ENCODE data around the gene CHRNA4.

CHRNA4 gene

DNA sequence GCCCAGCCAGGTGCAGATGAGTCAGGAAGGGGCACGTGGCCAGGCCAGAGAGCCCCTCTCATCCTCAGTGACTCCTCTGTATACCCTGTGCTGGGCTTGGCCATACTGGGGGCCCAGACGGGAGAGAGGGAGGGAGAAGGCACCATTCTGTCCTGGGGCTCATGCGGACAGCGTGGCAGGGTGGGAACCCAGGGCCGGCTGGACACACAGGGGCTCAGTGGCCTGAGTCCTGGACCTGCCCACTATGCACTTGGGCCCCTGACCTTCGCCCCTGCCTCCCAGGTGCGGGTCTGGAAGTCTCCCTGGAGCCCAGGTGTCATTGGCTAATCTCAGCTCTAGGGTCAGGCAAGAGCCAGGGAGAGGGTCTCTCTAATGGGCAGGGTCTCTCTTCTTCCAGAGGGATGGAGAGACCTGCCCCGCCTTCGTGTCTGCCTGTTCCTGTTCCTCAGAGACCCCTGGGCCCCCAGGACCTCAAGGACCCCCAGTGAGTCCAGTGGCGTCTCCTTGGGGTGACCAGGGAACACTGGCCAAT is 40.5 kb downstream of the CHRNA4 start:
- no peak for DNase-seq (ENCODE audit: low read depth, low spot score)

- DNase-seq (ENCODE audit: low read depth, low spot score), result no peak
These were observed 41.1 kb downstream of the CHRNA4 start for GRCh38 chr20:63320041-63320511.

DNA sequence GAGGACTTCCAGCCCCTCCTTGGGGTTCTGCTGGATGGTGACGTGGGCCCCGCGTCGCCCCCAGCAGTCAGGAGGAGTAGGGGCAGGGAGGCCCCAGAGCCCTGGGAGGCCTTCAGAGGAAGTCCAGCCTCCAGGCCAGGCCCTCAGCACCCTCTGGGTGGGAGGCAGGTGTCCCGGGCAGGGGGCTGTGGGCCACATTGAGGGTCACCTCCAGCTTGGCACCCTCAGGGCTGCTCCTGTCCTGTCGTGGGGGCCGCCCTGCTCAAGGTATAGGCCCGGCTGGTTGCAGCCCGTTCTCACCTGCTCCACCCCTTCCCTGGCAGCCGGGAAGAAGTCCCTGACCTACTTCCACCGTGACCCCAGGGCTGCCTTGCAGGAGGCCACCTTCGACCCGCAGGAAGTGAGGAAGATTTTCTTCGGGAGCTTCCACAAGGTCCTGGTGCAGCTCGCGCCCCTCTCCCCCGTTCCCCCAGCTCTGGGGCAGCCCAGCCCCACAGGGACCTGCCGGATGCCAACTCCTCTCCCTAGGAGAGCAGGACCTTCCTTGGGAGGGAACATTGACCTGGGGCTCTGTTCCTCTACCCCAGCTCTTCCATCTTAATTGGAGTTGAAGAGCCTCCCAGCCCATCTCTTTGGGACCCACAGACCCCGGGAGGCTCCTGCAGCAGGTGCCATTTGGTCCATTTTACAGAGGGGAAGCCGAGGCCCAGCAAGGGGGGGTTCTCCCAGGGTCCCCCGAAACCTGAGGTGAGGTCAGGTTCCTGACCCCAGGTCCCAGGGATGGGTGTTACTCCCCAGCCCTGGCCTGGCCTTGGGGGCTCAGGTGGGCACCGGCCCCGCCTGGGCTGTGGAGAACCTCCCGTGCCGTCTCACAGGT is 41.7 kb downstream of the CHRNA4 start:
- no peak for DNase-seq (ENCODE audit: low read depth, low spot score)

DNA sequence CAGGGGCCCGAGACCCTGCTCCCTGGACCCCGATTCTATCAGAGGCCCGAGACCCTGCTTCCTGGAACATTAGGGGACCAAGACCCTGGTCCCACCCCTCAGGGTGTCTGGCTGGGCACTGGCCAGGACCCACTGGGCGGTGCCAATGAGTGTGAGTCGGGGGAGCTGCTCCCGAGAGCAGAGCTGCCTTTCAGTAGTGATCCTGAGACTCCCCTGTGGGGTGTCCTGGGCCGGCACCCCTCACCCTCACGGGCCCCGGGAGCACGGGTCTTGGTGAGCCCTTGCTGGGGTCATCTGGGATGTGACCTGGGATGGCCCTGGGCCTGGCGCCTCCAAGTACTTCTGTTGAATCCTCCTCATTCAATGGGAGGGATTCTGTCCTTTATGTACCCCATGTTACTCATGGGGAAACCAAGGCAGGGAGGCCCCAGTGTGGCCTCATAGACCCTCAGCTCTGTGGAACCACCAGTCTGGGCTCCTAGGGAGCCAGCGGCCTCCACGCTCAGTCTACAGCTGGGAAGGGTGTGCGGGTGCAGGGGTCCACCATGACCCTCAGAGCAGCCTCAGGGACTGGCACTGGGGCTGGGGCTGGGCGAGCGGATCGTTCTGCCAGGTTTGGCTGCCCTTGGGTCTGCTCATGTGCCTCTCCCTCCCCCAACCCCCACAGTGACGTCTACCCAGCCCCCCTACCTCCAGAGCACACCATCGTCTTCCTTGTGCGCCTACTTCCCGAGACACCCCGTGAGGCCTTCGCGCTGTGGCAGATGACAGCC is 42.6 kb downstream of the CHRNA4 start:
- DNase-seq (ENCODE audit: low read depth, low spot score), result no peak

- DNase-seq (ENCODE audit: low read depth, low spot score), result no peak
These were observed 43.4 kb downstream of the CHRNA4 start for GRCh38 chr20:63317601-63318291.

DNA sequence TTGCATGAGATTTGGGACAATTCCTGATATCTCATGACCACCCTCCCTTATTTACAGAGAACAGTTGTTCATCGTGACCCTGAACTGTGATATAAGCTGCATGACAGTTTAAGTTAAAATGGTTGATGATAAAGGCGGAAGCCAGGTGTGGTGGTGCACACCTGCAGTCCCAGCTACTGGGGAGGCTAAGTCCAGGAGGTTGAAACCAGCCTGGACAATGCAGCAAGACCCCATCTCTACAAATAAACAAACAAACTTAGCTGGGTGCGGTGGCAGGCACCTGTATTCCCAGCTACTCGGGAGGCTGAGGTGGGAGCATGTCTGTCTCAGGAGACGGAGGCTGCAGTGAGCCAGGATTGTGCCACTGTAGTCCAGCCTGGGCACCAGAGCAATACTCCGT is 44.1 kb downstream of the CHRNA4 start:
- no peak for DNase-seq (ENCODE audit: low read depth, low spot score)

GRCh38 chr20:63316502-63316921 is 44.6 kb downstream of the CHRNA4 start:
- DNase-seq (ENCODE audit: low read depth, low spot score), result no peak

DNA sequence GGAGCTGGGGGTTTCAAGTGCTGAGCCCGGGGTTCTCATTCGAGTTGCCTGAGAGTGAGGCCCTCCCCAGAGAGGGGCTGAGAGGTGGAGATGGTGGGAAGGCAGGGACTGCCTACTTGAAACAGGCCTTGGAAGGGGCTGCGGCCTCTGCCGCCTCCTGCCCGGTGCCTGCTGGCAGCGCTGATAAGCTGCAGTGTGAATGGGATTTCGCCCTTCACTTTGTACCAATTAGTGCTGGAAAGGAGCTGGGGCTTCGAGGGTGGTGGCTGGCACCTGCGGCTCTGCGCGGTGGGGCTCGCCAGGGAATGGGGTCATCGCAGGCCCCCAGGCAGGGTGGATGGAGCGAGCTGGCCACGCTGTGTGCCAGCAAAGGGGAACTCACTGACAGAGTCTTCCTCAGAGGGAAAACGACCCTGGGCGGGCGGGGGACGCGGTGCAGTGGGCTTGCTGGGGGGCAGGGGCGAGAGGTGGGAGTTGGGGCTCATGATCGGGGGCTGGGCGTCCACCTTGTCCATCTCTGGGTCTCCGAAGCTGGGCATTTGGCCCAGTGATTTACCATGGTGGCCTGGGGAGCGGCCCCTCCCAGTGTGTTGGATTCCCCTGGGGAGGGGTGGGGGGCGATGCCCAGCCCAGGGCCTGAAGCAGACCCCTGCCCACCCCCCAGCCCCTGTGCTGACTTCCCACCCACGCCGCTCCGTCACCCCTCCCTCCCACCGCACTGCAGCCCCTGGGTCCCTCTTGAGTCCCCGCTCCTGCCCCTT is 45.2 kb downstream of the CHRNA4 start:
- no peak for DNase-seq (ENCODE audit: low read depth, low spot score)

DNA sequence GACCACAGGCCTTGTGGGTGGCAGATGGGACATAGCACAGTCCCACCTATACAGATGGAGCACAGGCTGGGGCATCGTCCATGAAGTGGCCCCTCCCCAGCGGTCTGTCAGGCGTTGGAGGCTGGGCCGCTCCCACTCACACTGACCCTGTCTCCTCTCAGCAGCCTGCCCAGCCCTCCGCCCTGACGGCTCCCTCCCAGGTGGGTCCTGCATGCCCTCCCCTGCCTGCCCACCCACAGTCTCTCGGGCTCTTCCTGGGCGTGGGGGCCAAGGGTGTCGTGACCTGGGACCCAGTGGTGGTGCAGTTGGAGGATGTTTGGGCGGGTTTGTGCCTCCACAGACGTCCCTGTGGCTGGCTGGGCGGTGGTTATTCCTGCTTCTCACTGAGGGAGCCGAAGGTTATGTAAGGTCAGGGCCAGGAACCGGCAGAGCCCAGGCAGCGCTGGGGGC is 45.9 kb downstream of the CHRNA4 start:
- no peak for DNase-seq (ENCODE audit: low read depth, low spot score)

GRCh38 chr20:63314566-63315239 is 46.4 kb downstream of the CHRNA4 start:
- DNase-seq (ENCODE audit: low read depth, low spot score), result no peak

DNA sequence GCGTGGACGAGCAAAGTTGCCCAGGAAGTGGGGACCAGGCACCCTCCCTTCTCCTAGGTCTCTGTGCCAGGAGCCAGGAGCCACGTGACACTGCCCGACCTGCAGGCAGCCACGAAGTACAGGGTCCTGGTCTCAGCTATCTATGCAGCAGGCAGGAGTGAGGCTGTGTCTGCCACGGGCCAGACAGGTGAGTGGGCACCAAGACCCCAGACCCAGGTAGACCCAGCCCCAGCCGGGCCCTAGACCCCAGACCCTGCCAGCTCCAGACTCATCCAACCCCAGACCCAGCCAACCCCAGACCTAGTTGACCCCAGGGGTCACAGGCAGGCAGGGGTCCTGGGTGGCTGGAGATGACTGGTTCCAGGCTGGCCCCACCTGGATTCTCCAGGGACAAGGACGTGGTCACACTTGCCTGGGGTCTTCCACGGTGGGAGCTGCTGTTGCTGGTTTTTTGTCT is 47.1 kb downstream of the CHRNA4 start:
- no peak for DNase-seq (ENCODE audit: low read depth, low spot score)

DNA sequence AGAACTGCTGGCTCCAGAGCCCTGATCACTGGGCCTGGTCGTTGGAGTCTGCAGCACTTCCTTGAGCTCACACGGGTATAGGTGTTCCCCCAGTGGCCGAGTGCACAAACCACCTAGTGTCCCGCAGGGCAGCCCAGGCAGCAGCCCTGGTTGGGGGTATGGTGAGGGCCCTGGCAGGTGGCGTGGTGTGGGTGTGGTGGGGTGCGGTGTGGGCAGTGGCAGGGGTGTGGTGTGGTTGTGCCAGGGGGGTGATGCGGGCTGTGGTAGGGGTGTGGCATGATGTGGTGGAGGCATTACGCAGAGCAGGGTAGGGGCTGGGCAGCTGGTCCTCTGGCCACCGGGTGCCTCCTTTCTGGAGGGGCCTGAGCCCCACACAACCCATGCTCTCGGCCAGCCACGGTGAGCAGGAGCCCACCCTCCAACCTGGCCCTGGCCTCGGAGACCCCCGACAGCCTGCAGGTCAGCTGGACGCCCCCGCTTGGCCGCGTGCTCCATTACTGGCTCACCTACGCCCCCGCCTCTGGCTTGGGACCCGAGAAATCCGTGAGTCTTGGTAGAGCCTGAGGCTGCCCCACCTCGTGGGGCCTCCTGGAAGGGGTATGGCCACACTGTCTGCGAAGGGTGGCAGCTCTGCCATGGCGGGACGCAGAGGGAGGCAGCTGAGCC is 47.7 kb downstream of the CHRNA4 start:
- DNase-seq (ENCODE audit: low read depth, low spot score), result no peak

GRCh38 chr20:63312690-63313348 is 48.3 kb downstream of the CHRNA4 start:
- no peak for DNase-seq (ENCODE audit: low read depth, low spot score)

GRCh38 chr20:63312273-63312672 is 48.9 kb downstream of the CHRNA4 start:
- no peak for DNase-seq (ENCODE audit: low read depth, low spot score)

DNA sequence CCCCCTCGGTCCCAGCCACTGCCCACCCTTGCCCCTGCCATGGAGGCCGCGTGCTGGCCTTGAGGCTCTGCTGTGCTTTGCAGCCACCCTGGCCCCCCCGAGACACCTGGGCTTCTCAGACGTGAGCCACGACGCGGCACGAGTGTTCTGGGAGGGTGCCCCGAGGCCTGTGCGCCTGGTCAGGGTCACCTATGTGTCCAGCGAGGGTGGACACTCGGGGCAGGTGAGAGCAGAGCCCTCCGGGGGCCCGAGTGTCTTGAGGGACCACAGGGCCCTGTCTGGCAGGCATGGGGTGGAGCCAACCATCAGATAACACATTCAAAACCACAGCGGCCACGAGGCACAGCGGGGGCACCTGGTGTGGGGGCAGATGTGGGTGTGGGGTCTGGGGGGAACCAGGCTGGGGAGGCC is 49.3 kb downstream of the CHRNA4 start:
- no peak for DNase-seq (ENCODE audit: low read depth, low spot score)

DNA sequence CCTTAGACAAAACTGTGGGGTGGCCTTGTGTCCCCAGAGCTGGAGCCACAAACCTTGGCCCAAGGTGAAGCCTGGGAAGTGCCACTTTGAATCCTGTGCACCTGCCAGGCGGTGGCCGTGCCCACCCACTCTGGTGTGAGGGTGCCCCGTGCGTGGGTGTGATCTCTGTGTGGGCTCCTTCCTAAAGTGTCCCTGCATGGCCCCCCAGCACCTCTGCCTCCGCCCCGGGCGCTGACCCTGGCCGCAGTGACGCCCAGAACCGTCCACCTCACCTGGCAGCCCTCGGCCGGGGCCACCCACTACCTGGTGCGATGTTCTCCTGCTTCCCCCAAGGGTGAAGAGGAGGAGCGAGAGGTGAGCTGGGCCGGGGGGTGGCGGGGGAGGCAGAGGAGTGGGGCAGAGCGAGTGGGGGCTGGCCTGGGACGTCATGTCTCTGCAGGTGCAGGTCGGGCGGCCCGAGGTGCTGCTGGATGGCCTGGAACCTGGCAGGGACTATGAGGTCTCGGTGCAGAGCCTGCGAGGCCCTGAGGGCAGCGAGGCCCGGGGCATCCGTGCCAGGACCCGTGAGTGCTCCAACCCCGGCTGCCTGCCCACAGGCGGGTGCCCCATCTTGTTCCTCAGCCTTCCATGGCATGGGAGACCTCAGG is 49.8 kb downstream of the CHRNA4 start:
- DNase-seq (ENCODE audit: low read depth, low spot score), result no peak

DNA sequence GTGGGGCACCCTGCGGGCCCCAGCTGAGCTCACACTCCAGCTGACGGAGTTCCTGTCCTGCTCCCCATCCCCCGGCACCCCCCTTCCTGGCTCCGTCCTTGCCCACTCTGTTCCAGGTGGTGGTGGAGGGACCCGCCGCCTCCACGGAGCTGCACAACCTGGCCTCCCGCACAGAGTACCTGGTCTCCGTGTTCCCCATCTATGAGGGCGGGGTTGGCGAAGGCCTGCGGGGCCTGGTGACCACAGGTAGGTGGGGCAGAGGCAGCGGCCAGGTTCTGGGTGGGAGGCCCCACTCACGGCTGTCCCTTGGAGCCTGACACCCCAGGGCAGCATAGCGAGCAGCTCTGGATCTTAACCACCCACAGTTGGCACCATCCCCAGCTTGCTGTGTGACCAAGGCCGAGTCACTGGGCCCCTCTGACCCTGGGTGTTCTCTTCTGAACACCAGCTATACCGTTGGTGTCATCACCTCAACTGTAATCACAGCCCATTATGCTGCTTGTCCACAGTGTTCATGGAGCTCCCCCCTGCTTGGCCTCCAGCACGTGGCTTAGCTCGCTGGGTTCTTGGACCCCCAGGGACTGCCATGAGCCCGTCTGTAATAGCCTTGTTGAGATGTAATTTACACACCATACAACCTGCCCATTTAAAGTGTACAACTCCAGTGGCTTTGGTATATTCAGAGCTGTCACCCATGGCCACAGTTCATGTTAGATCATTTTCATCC is 50.7 kb downstream of the CHRNA4 start:
- no peak for DNase-seq (ENCODE audit: low read depth, low spot score)
